HepG2 (cell line): ENCODE measurements around the gene VAMP5. TPM values are rescaled to one million over a fixed set of nuclear protein-coding genes. Genes with fewer than 3 reads are reported as not detected.
A peak's percentile ranks its signal among the peaks of the same experiment; 100 is the strongest.

Experiments used
- BCL3 ChIP-seq: sonication (generic); formaldehyde crosslinking; IDR thresholded peaks from 2 replicates; pipeline ENCODE4 v1.5.1; 2020; ENCODE audit warnings: mild to moderate bottlenecking, missing genetic modification reagents, moderate library complexity
- EEA1 ChIP-seq: sonication (generic); formaldehyde crosslinking; IDR thresholded peaks from 2 replicates; pipeline ENCODE4 v1.5.1; 2020; ENCODE audit warnings: mild to moderate bottlenecking, missing genetic modification reagents, borderline replicate concordance
- EZH2 ChIP-seq: conservative IDR thresholded peaks from 2 replicates; pipeline ENCODE4 v1.6.1; 2012; ENCODE audit warnings: mild to moderate bottlenecking, low read depth, low read length, moderate library complexity
- FOXO1 ChIP-seq: sonication (generic); formaldehyde crosslinking; IDR thresholded peaks from 2 replicates; pipeline ENCODE4 v1.4.0; 2020; ENCODE audit warnings: missing genetic modification reagents
- HOXA9 ChIP-seq: sonication (generic); formaldehyde crosslinking; IDR thresholded peaks from 2 replicates; pipeline ENCODE4 v1.8.1; 2022; ENCODE audit warnings: missing genetic modification reagents, mild to moderate bottlenecking, moderate library complexity, borderline replicate concordance
- KLF13 ChIP-seq: sonication (generic); formaldehyde crosslinking; IDR thresholded peaks from 2 replicates; pipeline ENCODE4 v1.4.0; 2020; ENCODE audit warnings: mild to moderate bottlenecking, missing genetic modification reagents
- MAX ChIP-seq: IDR thresholded peaks from 2 replicates; pipeline ENCODE4 v1.6.1; 2012; ENCODE audit warnings: inconsistent platforms
- MTA3 ChIP-seq: sonication (generic); formaldehyde crosslinking; IDR thresholded peaks from 2 replicates; pipeline ENCODE4 v1.4.0; 2020; ENCODE audit warnings: missing genetic modification reagents
- MZF1 ChIP-seq: sonication (generic); formaldehyde crosslinking; IDR thresholded peaks from 2 replicates; pipeline ENCODE4 v1.8.1; 2023; ENCODE audit warnings: mild to moderate bottlenecking, missing genetic modification reagents, borderline replicate concordance
- PAXIP1 ChIP-seq: sonication (generic); formaldehyde crosslinking; conservative IDR thresholded peaks from 2 replicates; pipeline ENCODE4 v1.4.0; 2020; ENCODE audit warnings: mild to moderate bottlenecking, missing genetic modification reagents, moderate library complexity
- POLR2A ChIP-seq, 2 experiments: IDR thresholded peaks; 2 replicates each; pipeline ENCODE4 v1.6.1; 2011; ENCODE audit warnings: low read depth in 2 of 2, low read length in 2 of 2, mild to moderate bottlenecking in 1 of 2, moderate library complexity in 1 of 2; ENCODE audit not compliant: insufficient read depth in 1 of 2
- SRY ChIP-seq: sonication (generic); formaldehyde crosslinking; IDR thresholded peaks from 2 replicates; pipeline ENCODE4 v1.8.0; 2022; ENCODE audit warnings: mild to moderate bottlenecking, missing genetic modification reagents
- STAT5B ChIP-seq: sonication (generic); formaldehyde crosslinking; IDR thresholded peaks from 2 replicates; pipeline ENCODE4 v1.4.0; 2020; ENCODE audit warnings: missing genetic modification reagents
- YEATS4 ChIP-seq: sonication (generic); formaldehyde crosslinking; IDR thresholded peaks from 2 replicates; pipeline ENCODE4 v1.4.0; 2020; ENCODE audit warnings: missing genetic modification reagents, borderline replicate concordance
- ZBTB26 ChIP-seq: IDR thresholded peaks from 2 replicates; pipeline ENCODE4 v1.6.1; 2016; ENCODE audit warnings: missing compliant biosample characterization, missing genetic modification reagents, borderline replicate concordance
- ZFYVE20 ChIP-seq: sonication (generic); formaldehyde crosslinking; IDR thresholded peaks from 2 replicates; pipeline ENCODE4 v1.8.0; 2023; ENCODE audit warnings: low read depth, mild to moderate bottlenecking, moderate library complexity, missing genetic modification reagents, borderline replicate concordance
- ZNF280B ChIP-seq: sonication (generic); formaldehyde crosslinking; IDR thresholded peaks from 2 replicates; pipeline ENCODE4 v1.5.0; 2020; ENCODE audit warnings: missing genetic modification reagents, mild to moderate bottlenecking, borderline replicate concordance
- ZNF317 ChIP-seq: sonication (generic); formaldehyde crosslinking; IDR thresholded peaks from 2 replicates; pipeline ENCODE4 v1.5.0; 2020; ENCODE audit warnings: mild to moderate bottlenecking, missing genetic modification reagents
- ZNF33B ChIP-seq: sonication (generic); formaldehyde crosslinking; IDR thresholded peaks from 2 replicates; pipeline ENCODE4 v1.5.1; 2020; ENCODE audit warnings: mild to moderate bottlenecking, missing genetic modification reagents
- ZNF614 ChIP-seq: IDR thresholded peaks from 2 replicates; pipeline ENCODE4 v1.6.1; 2018; ENCODE audit warnings: missing biosample characterization, missing genetic modification reagents, inconsistent platforms, borderline replicate concordance
- polyA plus RNA-seq, 8 experiments: library from polyadenylated mRNA; depleted of rRNA in 3 of 8; stranded (reverse) in 7 of 8; unstranded in 1 of 8; fragments of >200 nt; fragmentation: Illumina TruSeq in 4 of 8; extraction: Trizol in 4 of 8; gene quantifications; 2 replicates each; pipeline versions ENCODE4 v1.2.1 to v1.2.3, GENCODE V29; 2011 to 2016; ENCODE audit warnings: low read depth in 4 of 8, missing spikeins in 1 of 8, mixed read lengths in 1 of 8; ENCODE audit not compliant: insufficient read depth in 1 of 8
- total RNA-seq, 5 experiments: library from RNA; depleted of rRNA; stranded (reverse); fragments of >200 nt; fragmentation: Illumina TruSeq; extraction: Trizol; gene quantifications; 2 replicates each; pipeline ENCODE4 v1.2.3, GENCODE V29; 2016; ENCODE audit warnings: low read depth in 1 of 5

The VAMP5 gene
- total and polyA plus RNA-seq, 2 of the 13 experiments (the other 11 are each of a cell fraction or from before 2014, with no cell fraction given): 7.2 to 56.7 TPM

- TF ChIP-seq EEA1 (CRISPR knock-in tag): 0 out of 2 replicates have a peak, but pooled peaks have one; percentile 45
- peak; percentile 73; the same call in 1 of the 2 replicates for TF ChIP-seq MAX
- TF ChIP-seq ZBTB26 (CRISPR knock-in tag): peak; percentile 85
- peak; percentile 51; the same call in 1 of the 2 replicates for TF ChIP-seq SRY (CRISPR knock-in tag)
- TF ChIP-seq EZH2: no peak
- TF ChIP-seq ZNF280B (CRISPR knock-in tag): peak; percentile 71
- 0 out of 2 replicates have a peak, but pooled peaks have one; percentile 33 for TF ChIP-seq MZF1 (CRISPR knock-in tag)
- TF ChIP-seq ZNF614: peak; percentile 79; the same call in 1 of the 2 replicates
- TF ChIP-seq HOXA9 (CRISPR knock-in tag): peak; percentile 58; the same call in 1 of the 2 replicates
- TF ChIP-seq FOXO1: peak; percentile 37; the same call in 1 of the 2 replicates
- TF ChIP-seq ZFYVE20 (CRISPR knock-in tag): no peak
- no peak for TF ChIP-seq STAT5B (CRISPR knock-in tag)
- TF ChIP-seq KLF13: peak; percentile 84; the same call in 1 of the 2 replicates
- peak; percentile 94 for TF ChIP-seq BCL3 (CRISPR knock-in tag)
- peak; percentile 98 for TF ChIP-seq POLR2A (IDR thresholded peaks at IDR 0.05; ENCODE audit: insufficient read depth in 1 of 2, low read depth in 2 of 2, low read length in 2 of 2)
- TF ChIP-seq MTA3 (CRISPR knock-in tag): no peak
- peak; percentile 74; the same call in 1 of the 2 replicates for TF ChIP-seq YEATS4
- TF ChIP-seq ZNF33B (CRISPR knock-in tag): peak; percentile 77
- TF ChIP-seq PAXIP1: peak; percentile 75
- peak; percentile 86 for TF ChIP-seq ZNF317
Observed at GRCh38 chr2:85561280-85562212, 22.7 kb upstream of the VAMP5 start, which contains the start of gene GGCX (continued).
